Renal pelvis (tissue), 12 donors: ENCODE measurements around the gene POTEE. TPM values are rescaled to one million over a fixed set of nuclear protein-coding genes. Genes with fewer than 3 reads are reported as not detected.
"Not testable (repeated sequence)": the region's sequence is repeated elsewhere in the genome, so short reads cannot be mapped to it uniquely, and the experiment has no call there.

Experiments
- DNase-seq: peaks from one replicate; pipeline ENCODE4 v3.0.0-alpha.2; 2013
- long read RNA-seq, 16 experiments: transcript quantifications; one replicate each; lab custom pipeline, GENCODE V29; 2026
- polyA plus RNA-seq, 3 donors: library from polyadenylated mRNA; unstranded; fragments of 120-200 nt; gene quantifications; one replicate each; pipeline ENCODE4 v1.2.1, GENCODE V29; 2013; ENCODE audit not compliant: insufficient read length in 3 of 3

POTEE gene
- polyA plus RNA-seq, result under 1 TPM in 2 of 3 donors, not detected in 1; 0.15 to 0.17 TPM
- long read RNA-seq, donor 1, result 0 reads
- long read RNA-seq, donor 2, result 0 reads
- long read RNA-seq, donor 3, result 0 reads
- long read RNA-seq, donor 4, result 0 reads
- long read RNA-seq, donor 5, result 0 reads
- long read RNA-seq, donor 6, result 0 reads
- long read RNA-seq, donor 7, result 0 reads
- long read RNA-seq, donor 8, result 0 reads
- long read RNA-seq, donor 9, result 0 reads
- long read RNA-seq, donor 10, result 0 reads
- long read RNA-seq, donor 11, result 0 reads
- long read RNA-seq, donor 12, result 0 reads
- long read RNA-seq, donor 13, result 0 reads
- long read RNA-seq, donor 14, result 0 reads
- long read RNA-seq, donor 15, result 0 reads
- long read RNA-seq, donor 16, result 0 reads

- DNase-seq, result not testable (repeated sequence)
These were observed at the start of gene POTEE for GRCh38 chr2:131209030-131209772. Gene POTEE, plus strand, starts transcription at chr2:131209536. Its CDS starts 8,867 bp downstream, at chr2:131218403.

- not testable (repeated sequence) for DNase-seq
These were observed 43.8 kb upstream of the POTEE start for GRCh38 chr2:131165562-131165961.

- no peak for DNase-seq
These were observed 40.8 kb upstream of the POTEE start for GRCh38 chr2:131168538-131168937.

GRCh38 chr2:131178050-131178449 is 31.3 kb upstream of the POTEE start:
- not testable (repeated sequence) for DNase-seq

- not testable (repeated sequence) for DNase-seq
These were observed 30.5 kb upstream of the POTEE start for GRCh38 chr2:131178721-131179418.

GRCh38 chr2:131181451-131181850 is 27.9 kb upstream of the POTEE start:
- DNase-seq, result not testable (repeated sequence)

- not testable (repeated sequence) for DNase-seq
These were observed 15.9 kb upstream of the POTEE start for GRCh38 chr2:131193421-131193820.

- DNase-seq, result not testable (repeated sequence)
These were observed 13.2 kb upstream of the POTEE start for GRCh38 chr2:131196186-131196585.

- DNase-seq, result no peak
These were observed 8.2 kb upstream of the POTEE start for GRCh38 chr2:131201098-131201497.

- DNase-seq, result not testable (repeated sequence)
These were observed 1.5 kb upstream of the POTEE start for GRCh38 chr2:131207839-131208238.

- DNase-seq, result not testable (repeated sequence)
These were observed 403 bp downstream of the POTEE start for GRCh38 chr2:131209773-131210104.

- not testable (repeated sequence) for DNase-seq
These were observed 1.3 kb downstream of the POTEE start for GRCh38 chr2:131210434-131211211.

- not testable (repeated sequence) for DNase-seq
These were observed 8.1 kb downstream of the POTEE start for GRCh38 chr2:131217238-131217986.

- peak; percentile 57 for DNase-seq
These were observed 26.5 kb downstream of the POTEE start for GRCh38 chr2:131235543-131236449.

Other genes with a start within 250 kb of the POTEE start
- gene FAM168B, start 116.1 kb upstream of the POTEE start, polyA plus RNA-seq, result 100 to 1,000 TPM; 117 to 125 (median 118) TPM
- gene PLEKHB2, start 104.2 kb upstream of the POTEE start, polyA plus RNA-seq, result 10 to 100 TPM; 74.8 to 92.9 (median 87.0) TPM
- gene RAB6D, start 154.6 kb downstream of the POTEE start, polyA plus RNA-seq, result 1 to 10 TPM; 1.2 to 2.1 (median 1.7) TPM